GM19351 (cell line): ENCODE measurements around the gene PLXNA4.

Experiments used
- ATAC-seq: cut with Tn5 transposase; IDR thresholded peaks from one replicate; pipeline ENCODE4 v1.9.1; 2021; ENCODE audit warnings: mild to moderate bottlenecking, moderate library complexity; ENCODE audit not compliant: unreplicated experiment

The PLXNA4 gene

DNA sequence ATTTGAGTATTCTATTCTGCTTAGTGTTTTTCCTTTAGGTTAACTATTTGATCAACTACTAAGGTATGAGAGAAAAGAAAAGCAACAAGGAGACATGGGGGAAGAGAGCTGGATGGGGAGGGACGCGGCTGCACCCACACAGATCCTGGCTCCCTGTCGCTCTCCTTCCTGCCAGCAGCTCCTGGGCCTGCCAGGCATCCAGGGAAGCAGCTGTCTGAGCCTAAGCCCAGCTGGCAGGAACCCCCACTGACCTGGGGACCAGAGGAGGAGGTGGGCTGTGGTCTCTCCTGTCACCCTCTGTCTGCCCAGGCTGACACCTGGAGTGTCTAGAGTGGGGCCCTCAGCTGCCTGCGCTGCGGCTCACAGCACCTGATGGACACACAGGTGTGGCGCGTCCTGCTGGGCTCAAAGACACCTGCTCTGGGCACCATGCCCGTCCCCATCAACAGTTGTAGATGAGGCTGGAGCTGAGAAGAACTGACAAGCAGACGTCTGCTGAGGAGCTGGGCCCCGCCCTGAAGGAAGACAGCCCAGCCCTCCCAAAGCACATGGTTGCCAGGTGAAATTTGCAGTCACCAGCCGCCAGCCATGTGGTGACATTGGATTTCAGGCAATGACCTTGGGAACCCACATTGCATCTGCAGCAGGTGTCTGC lies 207.9 kb downstream of the PLXNA4 start:
- no peak for ATAC-seq

DNA sequence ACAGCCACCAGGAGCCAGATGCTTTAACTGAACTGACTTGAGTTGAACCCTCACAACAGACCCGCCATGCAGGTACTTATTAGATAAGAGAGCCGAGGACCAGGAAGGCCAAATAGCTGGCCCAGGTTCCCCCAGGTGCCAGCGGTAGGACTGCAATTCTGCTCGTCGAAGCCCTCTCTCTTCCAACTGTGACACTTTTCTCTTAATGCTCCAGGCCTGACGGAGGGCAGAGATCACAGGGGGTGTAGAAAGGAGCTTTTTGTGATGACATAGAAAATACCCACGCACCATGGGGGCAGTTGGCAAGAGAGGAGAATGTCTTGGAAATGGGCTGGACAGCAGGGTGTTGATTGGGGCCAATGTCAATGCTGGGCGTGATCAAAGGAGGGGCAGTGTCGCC lies 208.5 kb downstream of the PLXNA4 start:
- no peak for ATAC-seq

DNA sequence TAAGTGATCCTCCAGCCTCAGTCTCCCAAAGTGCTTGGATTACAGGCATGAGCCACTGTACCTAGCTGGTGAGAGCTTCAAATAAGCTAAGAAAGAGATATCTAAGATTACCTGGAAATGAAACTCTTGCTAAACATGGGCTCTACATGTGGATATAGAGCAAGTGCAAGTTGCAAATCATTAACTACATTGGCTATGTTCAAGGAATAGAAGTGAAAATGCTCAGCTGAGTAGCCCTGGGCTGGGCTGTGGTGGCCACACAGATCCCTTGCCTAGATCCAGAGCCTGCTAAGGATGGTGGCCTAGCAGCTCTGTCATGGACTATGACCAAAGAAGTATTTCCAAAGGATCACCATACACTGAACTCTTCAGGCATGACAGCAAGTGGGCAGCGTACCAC lies 209.3 kb downstream of the PLXNA4 start:
- no peak for ATAC-seq

DNA sequence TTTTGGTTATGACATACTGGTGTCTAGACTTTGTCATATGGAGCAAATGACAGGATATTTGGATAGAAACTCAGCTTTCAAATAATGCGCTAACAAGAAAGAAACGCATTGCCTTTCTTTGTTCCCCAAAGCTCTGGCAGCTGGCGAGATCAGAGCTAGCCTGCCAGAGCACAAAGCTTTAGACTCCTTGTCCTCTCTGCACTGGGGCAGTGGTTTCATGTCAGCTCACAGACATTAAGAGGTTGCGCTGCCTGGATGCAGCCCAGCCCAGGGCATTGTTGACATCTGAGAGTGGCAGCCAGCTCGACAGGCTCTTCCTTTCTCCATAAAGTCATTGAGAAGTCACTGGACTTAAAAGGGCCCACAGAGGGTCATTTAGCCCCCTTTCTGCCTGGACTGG lies 212.0 kb downstream of the PLXNA4 start:
- no peak for ATAC-seq

DNA sequence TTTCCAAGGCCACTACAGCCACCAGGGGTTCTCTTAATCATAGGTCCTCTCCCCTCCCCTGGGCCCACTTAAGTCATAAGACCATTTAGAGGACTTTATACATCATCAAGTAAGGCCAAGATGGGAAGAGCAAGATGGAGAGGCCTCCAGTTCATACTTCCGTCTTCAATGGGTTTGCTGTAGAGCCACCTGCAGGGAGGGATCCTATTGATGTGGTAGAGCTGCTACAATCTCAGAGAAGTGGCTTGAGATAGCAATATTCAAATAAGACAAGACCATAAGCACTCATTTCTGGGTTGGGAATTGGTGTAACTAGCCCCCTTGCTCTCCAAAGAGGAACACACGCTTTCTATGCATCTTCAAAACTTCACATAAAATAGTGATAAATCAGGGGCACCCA lies 214.2 kb downstream of the PLXNA4 start:
- no peak for ATAC-seq

DNA sequence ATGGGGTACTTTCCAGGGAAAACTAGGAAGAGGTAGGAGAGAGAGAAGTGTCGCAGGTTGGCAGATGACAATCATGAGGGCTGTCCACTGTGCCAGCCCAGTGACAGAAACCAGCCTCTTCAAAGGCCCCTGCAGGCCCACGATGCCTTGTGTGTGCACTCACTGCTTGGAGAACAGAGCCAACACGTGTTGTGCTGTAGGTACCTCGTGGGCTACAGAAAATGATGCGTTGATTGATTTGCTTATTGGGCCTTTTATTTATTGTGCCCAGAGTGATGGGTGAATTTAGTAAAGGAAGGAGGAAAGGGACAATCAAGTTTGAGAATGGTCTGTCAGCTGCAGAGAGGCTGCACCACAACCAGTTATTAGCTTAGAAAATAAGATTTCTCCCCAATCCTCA lies 215.1 kb downstream of the PLXNA4 start:
- ATAC-seq: no peak

DNA sequence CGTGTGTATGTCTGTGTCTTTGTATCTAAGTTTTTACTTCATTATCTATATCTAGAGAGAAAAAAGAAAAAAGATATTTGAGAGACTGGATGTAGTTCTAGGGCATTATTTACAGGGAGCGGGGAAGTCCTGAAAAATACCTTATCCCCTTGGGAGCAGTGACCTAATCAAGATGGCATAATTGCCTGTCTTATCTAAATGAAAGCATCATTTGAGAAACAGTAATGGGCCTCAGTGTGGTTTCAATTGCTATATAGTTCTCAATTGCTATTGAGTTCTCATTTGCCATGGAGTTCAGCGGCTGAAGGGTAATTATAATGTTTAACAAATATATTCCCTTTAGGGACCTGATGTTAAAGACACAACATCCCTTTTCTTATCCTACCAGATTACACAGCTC lies 216.5 kb downstream of the PLXNA4 start:
- ATAC-seq: no peak

DNA sequence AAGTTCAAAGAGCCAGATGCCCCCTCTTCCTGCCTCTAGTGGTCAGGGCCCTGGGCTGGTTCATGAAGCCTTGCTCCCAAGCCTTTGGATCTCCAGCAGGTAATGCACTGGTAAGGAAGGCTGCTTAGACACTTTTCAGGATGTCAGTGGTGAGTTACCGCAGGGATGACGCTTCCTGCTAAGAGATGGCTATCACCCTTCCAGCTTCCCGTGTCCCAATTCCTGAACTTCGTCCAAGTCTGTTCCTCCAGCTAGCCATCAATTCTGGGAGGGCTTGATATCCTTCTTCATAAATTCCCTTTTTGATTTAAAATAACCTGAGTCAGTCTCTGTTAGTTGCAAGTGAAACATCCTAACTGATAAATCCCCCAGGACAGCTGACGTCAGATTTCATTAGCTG lies 221.2 kb downstream of the PLXNA4 start:
- ATAC-seq: no peak

DNA sequence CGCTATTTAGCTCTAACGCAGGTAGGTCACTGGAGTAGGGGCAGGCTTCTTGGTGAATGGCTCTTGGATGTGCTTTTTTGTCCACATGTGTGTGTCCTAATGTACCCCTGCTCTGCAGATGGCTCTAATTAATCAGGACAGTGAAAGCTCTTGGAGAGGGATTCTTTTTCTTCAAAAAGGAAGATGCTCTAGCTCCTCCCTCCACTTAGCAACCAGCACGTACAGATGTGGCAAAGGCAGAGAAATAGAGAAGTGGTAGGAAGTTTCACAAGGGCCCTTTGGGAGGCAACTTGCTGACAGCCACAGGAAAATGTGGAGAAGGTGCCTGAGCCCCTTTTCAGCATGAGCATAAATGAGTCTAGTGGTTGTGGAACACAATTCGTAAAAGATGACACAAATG lies 221.7 kb downstream of the PLXNA4 start:
- no peak for ATAC-seq

DNA sequence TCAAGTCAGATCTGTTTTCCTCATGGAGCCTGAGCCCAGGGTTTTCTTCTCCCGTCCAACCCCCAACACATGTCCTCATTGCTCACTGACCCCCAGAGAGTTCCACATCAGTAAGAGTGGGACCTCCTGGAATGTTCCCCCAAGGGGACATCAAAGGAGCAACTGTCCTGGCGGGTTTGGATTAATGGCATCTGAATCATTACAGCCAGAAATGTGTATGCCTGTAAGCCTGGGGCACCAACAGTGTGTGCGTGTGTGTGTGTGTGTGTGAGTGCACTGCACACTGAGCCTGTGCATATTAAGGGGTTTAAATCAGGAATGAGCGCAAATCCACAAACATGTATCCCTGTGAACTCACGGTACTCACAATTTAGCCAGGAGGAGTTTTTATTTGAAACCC lies 222.3 kb downstream of the PLXNA4 start:
- no peak for ATAC-seq

DNA sequence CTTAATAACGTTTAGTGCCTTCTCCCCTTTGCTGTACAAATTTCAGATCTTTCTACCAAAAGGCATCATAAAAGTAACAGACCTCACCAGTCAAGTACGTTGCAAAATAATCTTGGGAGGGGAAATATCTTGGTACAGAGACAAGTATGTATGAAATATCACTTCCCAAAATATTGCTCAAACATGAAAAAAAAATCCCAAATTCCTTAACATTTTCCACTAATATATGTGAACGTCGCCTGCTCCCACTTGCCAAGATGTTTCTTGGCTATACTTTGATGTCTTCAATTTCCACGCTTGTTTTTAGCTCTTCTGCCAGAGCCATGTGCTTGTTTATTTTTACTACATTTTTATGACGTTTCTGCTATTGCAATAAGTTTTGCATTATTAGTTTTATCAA lies 223.5 kb downstream of the PLXNA4 start:
- ATAC-seq: no peak

DNA sequence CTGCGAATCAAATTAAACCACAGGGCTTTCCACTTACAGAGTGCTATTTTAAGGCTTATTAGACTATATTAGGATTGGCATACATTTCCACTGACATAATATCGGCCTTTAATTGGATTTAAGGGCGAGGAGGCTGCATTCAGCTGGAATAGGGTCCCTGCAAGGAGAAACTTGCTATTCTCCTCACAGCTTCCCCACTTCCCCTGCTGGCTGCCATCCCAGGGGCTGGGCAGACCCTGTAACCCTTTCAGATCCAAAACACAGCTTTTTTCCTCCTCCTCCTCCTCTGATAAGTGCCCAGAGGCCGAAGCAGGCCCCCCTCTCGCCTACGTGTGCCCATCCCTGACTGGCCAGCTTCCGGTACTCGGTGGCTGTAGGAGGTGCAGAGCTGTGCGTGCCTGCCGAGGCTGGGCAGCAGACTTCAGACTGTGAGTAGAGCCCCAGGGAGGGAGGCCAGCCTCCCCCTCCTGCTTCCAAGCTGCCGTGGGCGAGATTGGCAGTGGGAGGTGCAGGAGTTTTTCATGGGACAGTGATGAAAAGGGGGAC lies 224.2 kb downstream of the PLXNA4 start:
- no peak for ATAC-seq

DNA sequence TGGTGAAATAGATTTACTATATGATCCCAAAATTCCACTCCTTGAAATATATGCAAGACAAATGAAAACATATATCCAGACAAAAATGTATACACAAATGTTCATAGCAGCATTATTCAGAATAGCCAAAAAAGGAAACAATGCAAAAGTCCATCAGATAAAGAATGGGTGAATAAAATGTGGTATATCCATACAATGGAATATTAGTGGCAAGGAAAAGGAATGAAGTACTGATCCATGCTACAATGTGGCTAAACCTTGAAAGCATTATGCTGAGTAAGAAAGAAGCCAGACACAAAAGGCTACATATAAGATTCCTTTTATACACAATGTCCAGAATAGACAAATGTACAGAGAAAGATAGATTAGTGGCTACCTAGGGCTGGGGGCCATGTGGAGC lies 225.5 kb downstream of the PLXNA4 start:
- no peak for ATAC-seq

DNA sequence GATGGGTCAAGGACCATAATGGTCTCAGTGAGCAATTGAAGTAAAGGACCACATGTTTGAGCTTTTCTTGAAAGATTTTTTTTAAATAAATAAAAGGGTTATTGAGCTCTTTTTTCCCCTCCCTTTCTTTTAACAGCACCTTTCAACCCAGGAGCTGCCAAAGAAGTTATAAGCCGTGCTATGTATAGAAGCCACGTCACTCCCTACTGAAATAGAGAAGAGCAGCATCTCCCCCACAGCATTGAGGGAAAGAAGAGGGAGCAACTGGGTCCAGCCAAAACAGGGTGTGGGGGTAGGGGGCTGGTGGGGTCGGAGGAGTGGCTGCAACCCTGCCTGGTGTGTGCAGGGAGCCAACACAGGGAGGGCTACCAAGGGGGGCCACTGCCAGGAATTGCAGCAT lies 227.2 kb downstream of the PLXNA4 start:
- no peak for ATAC-seq

DNA sequence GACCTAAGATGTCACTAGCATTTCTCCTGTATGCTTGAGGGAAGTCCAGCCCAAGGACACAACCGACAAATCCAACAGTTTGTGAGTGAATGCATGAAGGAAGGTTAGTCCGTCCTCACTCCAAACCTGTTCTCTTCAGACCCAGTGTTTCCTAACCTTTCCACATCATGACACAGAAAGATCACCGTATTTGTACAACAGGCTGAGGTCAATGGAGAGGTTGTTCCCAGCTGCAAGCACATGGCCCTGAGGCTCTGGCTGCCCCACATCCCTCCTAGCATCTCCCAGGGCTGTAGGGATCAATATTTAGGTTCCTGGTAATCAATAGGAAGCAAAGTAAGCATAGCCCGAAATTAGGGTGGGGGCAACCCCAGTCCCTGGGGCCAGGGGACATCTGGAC lies 227.9 kb downstream of the PLXNA4 start:
- no peak for ATAC-seq

DNA sequence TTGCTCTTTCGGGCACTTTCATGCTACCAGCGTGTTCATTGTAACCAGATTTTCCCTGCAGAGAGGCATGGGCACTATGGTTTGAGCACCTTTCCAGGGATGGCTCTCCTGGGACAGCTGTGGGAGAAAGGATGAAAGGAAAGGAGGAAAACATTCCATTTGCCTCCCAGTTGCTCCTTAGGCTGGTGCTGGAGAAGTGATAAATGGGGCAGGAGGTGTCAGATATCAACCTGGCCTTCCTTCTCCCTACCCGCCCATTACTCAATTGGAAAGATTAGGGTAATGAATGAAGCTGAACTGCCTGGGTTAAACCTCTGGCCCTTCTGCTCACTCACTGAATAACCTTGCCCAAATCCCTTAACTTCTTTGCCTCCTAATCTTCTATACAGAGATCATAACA lies 228.4 kb downstream of the PLXNA4 start:
- ATAC-seq: no peak

DNA sequence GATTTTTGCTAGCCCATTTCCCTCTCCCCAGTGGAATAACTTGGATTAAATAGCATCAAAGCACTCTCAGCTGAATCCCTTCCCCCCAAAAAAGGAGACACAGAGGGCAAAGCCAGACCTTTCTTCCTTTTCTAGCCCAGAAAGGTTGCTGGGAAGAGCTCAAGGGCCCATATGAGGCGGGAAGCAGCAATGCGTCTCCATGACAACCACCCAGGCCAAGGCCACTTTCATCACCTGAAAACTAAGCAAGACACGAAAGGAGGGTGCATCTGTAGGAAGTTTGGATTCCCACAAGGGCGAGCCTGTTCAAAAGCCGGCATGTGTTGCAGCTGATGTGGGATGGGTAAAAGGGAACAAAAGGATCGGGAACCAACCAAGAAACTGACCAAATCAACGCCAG lies 229.1 kb downstream of the PLXNA4 start:
- no peak for ATAC-seq

DNA sequence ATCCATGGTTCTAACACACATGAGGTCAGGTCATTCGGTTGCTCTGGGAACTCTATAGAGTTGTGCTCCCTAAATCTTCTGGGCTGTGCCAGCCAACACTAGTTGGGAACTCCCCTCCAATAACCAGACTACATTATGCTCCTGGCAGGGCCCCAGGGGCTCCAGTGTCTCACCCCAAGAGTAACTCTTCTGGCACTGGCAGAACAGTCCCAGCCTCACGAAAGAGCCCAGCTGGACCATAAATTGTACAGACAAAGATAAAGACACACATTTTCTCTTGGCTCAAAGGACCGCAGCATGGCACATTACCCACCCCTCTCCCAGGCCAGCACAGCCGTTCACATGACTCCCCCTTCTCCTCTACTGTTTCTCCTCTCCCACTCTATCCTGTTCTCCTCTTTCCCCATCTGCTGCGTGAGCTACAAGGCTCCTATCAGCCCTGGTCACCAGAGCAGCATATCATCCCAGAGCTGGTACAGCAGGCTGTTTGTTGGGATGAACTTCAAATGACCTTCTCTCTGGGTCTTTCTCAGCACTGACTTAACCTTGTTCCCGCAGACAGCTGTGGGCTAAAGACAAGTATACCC lies 230.6 kb downstream of the PLXNA4 start:
- ATAC-seq: no peak

DNA sequence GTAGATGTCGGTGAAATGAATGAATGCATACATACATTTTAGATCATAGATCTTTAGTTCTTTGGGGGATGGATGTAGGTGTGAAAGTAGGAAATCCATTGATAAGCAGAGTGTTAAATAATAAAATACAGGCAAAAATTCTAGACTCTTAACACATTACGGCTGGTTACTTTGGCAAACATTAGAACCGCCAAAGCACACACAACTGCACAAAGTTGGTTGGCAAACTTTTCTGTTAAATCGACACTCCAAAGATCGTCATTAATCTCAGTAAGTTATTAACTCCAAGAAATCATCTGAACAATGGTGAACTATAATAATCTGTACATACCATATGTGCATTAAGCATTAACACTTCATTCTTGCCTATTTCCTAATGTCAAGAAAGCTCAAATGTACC lies 231.2 kb downstream of the PLXNA4 start:
- no peak for ATAC-seq

DNA sequence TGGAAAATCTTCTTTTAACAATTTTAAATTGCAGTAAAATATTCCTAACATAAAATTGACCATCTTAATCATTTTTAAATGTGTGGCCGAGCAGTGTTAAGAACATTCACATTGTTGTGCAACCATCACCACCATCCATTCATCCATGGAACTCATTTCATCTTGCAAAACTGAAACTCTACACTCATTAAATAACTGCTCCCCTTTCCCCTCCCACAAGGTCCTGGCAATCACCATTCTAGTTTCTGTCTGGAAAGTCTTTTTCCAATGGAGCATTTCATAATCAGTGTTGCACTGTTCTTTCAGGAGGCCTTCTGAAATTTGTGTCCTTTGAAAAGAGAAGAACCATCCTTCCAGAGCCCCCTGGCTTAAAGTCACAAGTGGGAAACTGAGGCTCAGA lies 233.1 kb downstream of the PLXNA4 start:
- ATAC-seq: no peak

DNA sequence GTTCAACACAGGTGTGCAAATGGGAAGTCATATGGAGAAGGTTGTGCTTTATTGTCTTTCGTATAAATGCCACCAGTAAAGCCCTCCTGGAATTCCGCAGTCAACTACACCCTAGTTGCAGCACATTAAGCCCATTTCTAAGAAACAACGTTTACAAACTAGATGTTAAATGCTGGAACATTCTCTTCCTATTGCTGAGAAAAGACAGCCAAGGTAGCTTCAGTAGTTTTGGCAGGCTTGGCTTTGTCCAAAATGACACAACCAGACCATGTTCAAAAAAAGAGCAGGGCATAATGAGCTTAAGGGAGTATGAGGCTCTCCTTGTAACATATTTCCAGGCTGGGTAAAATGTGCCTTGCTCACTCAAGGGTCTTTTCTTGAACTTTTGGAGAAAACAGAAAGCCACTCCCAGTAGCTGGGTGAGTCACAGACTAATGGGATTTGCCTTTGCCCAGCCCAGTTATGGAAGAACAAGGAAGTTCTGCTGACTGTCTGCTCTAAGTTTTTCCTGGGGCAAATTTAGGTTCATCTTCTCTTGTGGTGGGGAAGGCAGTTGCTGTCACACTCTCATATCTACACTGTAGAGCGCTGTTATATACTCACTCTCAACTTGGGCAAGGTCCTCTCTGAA lies 238.7 kb downstream of the PLXNA4 start:
- no peak for ATAC-seq

DNA sequence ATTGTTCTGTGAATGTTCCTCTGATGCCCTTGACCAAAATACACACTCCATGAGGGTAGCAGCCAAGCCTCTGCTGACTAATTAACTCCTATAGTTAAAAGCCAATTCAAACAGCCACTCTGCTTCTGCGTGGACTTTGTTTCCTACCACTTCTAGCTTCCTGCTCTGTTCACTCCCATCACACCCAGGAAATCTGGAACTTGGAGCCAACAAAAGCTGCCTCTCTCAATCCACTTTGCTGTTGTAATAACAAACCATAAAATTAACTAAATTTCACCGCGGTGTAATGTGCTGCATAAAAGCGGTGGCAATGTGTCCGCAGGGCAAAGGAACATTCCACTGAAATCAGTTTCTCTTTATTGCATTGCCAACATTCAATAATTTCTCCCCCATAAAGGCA lies 239.5 kb downstream of the PLXNA4 start:
- ATAC-seq: no peak
